Measurements from ENCODE around the gene RMC1.

DNA sequence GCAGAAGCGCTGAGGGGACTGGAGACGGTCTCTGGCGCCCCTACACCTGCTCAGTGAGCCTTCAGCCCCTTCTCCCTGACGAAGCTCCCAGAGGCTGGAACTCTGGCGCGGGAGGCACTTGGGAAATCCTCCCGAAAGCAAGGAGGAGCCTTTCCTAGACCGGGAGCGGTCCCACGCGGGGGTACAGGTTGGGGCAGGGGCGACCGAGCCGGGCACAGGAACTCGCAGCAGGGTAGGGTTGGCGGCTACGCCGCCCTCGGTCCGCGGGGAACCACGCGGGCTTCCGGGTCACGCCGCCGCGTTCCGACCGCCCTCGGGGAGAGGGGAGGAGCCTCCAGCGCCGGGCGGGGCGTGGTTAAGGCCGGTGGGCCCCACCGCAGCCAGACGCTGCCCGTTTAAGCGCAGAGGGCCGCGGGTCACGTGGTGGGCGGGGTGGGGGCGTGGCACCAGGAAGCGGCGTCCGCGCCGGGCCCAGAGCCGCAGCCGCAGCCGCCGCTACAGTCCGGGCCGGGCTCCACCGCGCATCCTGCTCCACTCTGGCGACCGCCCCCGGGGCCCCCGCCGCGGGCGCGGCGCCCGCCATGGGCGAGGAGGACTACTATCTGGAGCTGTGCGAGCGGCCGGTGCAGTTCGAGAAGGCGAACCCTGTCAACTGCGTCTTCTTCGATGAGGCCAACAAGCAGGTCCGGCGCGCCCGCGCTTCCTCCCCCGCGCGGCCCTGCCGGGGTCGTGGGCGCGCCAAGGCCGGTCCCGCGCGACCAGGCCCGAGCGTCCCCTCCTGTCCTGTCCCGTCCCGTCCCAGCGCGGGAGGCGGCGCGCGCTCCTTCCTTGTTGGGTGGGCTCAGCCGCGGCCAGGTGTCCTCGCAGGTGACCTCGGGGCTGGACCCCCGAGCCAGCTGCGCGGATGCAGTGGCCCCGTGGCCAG lies at the start of gene RMC1:
- TF ChIP-seq CTCF (conservative IDR thresholded peaks at IDR 0.05; ENCODE audit: low read length) (peak; percentile 58), EZH2phosphoT487 (IDR thresholded peaks at IDR 0.05; ENCODE audit: borderline replicate concordance, low read depth, low read length) (no peak)
